Measurements from ENCODE around the gene SFPQ.
"Not testable (repeated sequence)": the region's sequence is repeated elsewhere in the genome, so short reads cannot be mapped to it uniquely, and the experiment has no call there.

The SFPQ gene

GRCh38 chr1:35143737-35144508, 49.0 kb downstream of the SFPQ start:
- Histone ChIP-seq H3F3A (ENCODE audit: insufficient read depth, low read length) (no peaks in the 10 kb centered on the region), H3K4me2 (ENCODE audit: low read length) (no peak overlapping the region), H3K27me3 (ENCODE audit: insufficient read depth, low read length) (no peaks in the 10 kb centered on the region), H4K20me1 (ENCODE audit: insufficient read depth, low read length) (no peaks in the 10 kb centered on the region), H3K79me2 (ENCODE audit: insufficient read depth, low read length) (no peaks in the 10 kb centered on the region), H3K27ac (ENCODE audit: low read depth, low read length, poor library complexity, severe bottlenecking) (no peak overlapping the region), H3K4me3 (ENCODE audit: low read depth, low read length, poor library complexity, severe bottlenecking) (no peak overlapping the region), H3K9me3 (ENCODE audit: low read length) (no peaks in the 10 kb centered on the region), H3K4me1 (ENCODE audit: insufficient read depth, low read length, severe bottlenecking) (no peaks in the 10 kb centered on the region), H3K9me2 (ENCODE audit: low read depth, low read length) (no peaks in the 10 kb centered on the region), H3K9ac (ENCODE audit: low read length) (no peak overlapping the region), H2AFZ (ENCODE audit: low read length) (no peak overlapping the region), H3K36me3 (ENCODE audit: insufficient read depth, low read length) (no peaks in the 10 kb centered on the region)
- no peak for TF ChIP-seq CTCF (IDR thresholded peaks at IDR 0.05; ENCODE audit: low read length)

- H3K36me3 ChIP-seq (ENCODE audit: insufficient read depth, low read length); H3K4me3 ChIP-seq (ENCODE audit: low read depth, low read length, poor library complexity, severe bottlenecking); H3K9me3 ChIP-seq (ENCODE audit: low read length); H3K27ac ChIP-seq (ENCODE audit: low read depth, low read length, poor library complexity, severe bottlenecking); H3K9me2 ChIP-seq (ENCODE audit: low read depth, low read length); H3F3A ChIP-seq (ENCODE audit: insufficient read depth, low read length); H3K79me2 ChIP-seq (ENCODE audit: insufficient read depth, low read length); H3K4me1 ChIP-seq (ENCODE audit: insufficient read depth, low read length, severe bottlenecking); H3K9ac ChIP-seq (ENCODE audit: low read length); H4K20me1 ChIP-seq (ENCODE audit: insufficient read depth, low read length); H3K4me2 ChIP-seq (ENCODE audit: low read length); H3K27me3 ChIP-seq (ENCODE audit: insufficient read depth, low read length); H2AFZ ChIP-seq (ENCODE audit: low read length): not testable (repeated sequence)
These were observed 50.2 kb downstream of the SFPQ start for GRCh38 chr1:35142728-35143127.

- H3K4me2 ChIP-seq (ENCODE audit: low read length); H3F3A ChIP-seq (ENCODE audit: insufficient read depth, low read length); H3K4me3 ChIP-seq (ENCODE audit: low read depth, low read length, poor library complexity, severe bottlenecking); H2AFZ ChIP-seq (ENCODE audit: low read length); H3K9me3 ChIP-seq (ENCODE audit: low read length); H3K27me3 ChIP-seq (ENCODE audit: insufficient read depth, low read length); H3K4me1 ChIP-seq (ENCODE audit: insufficient read depth, low read length, severe bottlenecking); H4K20me1 ChIP-seq (ENCODE audit: insufficient read depth, low read length); H3K36me3 ChIP-seq (ENCODE audit: insufficient read depth, low read length); H3K9me2 ChIP-seq (ENCODE audit: low read depth, low read length); H3K79me2 ChIP-seq (ENCODE audit: insufficient read depth, low read length); H3K27ac ChIP-seq (ENCODE audit: low read depth, low read length, poor library complexity, severe bottlenecking); H3K9ac ChIP-seq (ENCODE audit: low read length): not testable (repeated sequence)
These were observed 50.7 kb downstream of the SFPQ start for GRCh38 chr1:35142294-35142693.

- not testable (repeated sequence) for H3K27ac ChIP-seq (ENCODE audit: low read depth, low read length, poor library complexity, severe bottlenecking); H4K20me1 ChIP-seq (ENCODE audit: insufficient read depth, low read length); H3K9me3 ChIP-seq (ENCODE audit: low read length); H3K79me2 ChIP-seq (ENCODE audit: insufficient read depth, low read length); H3K27me3 ChIP-seq (ENCODE audit: insufficient read depth, low read length); H2AFZ ChIP-seq (ENCODE audit: low read length); H3K4me2 ChIP-seq (ENCODE audit: low read length); H3K9ac ChIP-seq (ENCODE audit: low read length); H3K4me3 ChIP-seq (ENCODE audit: low read depth, low read length, poor library complexity, severe bottlenecking); H3K4me1 ChIP-seq (ENCODE audit: insufficient read depth, low read length, severe bottlenecking); H3K36me3 ChIP-seq (ENCODE audit: insufficient read depth, low read length); H3F3A ChIP-seq (ENCODE audit: insufficient read depth, low read length); H3K9me2 ChIP-seq (ENCODE audit: low read depth, low read length)
These were observed 55.4 kb downstream of the SFPQ start for GRCh38 chr1:35137590-35137989.

- no peaks in the 10 kb centered on the region for H3K4me1 ChIP-seq (ENCODE audit: insufficient read depth, low read length, severe bottlenecking)
- no peaks in the 10 kb centered on the region for H3F3A ChIP-seq (ENCODE audit: insufficient read depth, low read length)
- no peak overlapping the region for H3K27ac ChIP-seq (ENCODE audit: low read depth, low read length, poor library complexity, severe bottlenecking)
- H3K27me3 ChIP-seq (ENCODE audit: insufficient read depth, low read length) = no peaks in the 10 kb centered on the region
- H3K4me2 ChIP-seq (ENCODE audit: low read length) = no peak overlapping the region
- H3K9ac ChIP-seq (ENCODE audit: low read length) = no peak overlapping the region
- no peak for TF ChIP-seq EZH2 (IDR thresholded peaks at IDR 0.05; ENCODE audit: borderline replicate concordance, low read length)
- TF ChIP-seq CTCF (IDR thresholded peaks at IDR 0.05; ENCODE audit: low read length) = no peak
- no peak overlapping the region for H2AFZ ChIP-seq (ENCODE audit: low read length)
- H3K9me2 ChIP-seq (ENCODE audit: low read depth, low read length) = no peaks in the 10 kb centered on the region
- H3K36me3 ChIP-seq (ENCODE audit: insufficient read depth, low read length) = no peaks in the 10 kb centered on the region
- H3K9me3 ChIP-seq (ENCODE audit: low read length) = no peaks in the 10 kb centered on the region
- no peak overlapping the region for H3K4me3 ChIP-seq (ENCODE audit: low read depth, low read length, poor library complexity, severe bottlenecking)
- no peaks in the 10 kb centered on the region for H3K79me2 ChIP-seq (ENCODE audit: insufficient read depth, low read length)
- no peaks in the 10 kb centered on the region for H4K20me1 ChIP-seq (ENCODE audit: insufficient read depth, low read length)
These were observed 56.2 kb downstream of the SFPQ start for GRCh38 chr1:35136780-35137179.
